Measurements from ENCODE around the gene NFYC.
A peak's percentile ranks its signal among the peaks of the same experiment; 100 is the strongest.

NFYC gene

DNA sequence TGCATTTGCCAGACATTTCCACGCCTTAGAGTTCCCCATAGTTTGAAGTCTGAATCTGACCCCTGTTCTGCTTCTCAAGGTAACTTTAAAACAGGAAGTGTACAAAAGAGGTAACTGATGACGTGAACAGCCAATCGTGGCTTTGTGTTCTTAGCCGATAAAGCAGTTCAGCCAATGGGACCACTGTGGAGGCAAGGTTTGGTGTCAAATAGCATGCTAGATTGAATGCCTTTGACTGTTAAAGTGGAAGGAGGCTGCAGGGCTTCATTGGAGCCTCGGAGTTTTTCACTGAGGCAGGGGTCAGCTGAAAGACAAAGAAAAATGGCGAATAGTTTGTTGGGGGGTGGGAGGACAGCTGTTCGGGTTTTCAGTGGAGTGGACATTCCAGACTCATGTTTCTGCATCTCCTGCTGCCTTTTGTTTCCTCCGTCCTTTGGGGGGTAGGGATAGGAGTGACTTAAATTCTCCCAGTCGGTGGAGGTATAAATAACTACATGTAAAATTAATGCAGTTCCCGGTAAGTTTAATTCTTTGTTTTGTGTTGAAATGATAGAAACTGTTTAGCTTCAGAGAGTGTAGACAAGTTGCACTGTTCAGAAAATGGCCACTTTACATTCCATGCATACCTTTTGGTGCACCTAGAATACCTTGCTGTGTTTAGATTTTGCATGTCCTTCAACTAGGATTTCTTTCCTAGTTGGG lies 17.7 kb downstream of the NFYC start:
- peak; percentile 73 for DNase-seq (ENCODE audit: low spot score)

DNA sequence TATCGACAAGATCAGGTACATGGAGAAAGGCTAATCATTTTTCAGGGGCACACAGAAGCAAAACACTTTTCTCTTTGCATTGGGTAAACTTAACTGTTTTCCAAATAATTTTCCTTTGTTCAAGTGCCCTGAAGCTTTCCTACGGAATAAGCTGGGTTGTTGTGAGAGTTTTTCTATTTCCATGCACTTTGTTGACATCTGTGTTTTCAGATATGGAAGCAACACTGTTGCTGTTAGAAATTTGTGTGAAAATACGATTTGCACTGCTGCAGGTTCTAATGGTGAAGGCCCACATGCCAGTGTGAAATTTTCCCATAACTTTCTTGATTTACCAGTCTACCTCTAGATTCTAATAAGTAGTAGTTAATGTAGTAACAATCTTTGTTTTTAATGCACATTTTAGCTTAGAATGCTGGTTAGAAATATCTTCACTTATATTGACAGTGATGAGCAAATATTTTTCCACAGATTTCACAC lies 18.3 kb downstream of the NFYC start:
- TF ChIP-seq, protein P1, sequence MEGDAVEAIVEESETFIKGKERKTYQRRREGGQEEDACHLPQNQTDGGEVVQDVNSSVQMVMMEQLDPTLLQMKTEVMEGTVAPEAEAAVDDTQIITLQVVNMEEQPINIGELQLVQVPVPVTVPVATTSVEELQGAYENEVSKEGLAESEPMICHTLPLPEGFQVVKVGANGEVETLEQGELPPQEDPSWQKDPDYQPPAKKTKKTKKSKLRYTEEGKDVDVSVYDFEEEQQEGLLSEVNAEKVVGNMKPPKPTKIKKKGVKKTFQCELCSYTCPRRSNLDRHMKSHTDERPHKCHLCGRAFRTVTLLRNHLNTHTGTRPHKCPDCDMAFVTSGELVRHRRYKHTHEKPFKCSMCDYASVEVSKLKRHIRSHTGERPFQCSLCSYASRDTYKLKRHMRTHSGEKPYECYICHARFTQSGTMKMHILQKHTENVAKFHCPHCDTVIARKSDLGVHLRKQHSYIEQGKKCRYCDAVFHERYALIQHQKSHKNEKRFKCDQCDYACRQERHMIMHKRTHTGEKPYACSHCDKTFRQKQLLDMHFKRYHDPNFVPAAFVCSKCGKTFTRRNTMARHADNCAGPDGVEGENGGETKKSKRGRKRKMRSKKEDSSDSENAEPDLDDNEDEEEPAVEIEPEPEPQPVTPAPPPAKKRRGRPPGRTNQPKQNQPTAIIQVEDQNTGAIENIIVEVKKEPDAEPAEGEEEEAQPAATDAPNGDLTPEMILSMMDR (IDR thresholded peaks at IDR 0.05; ENCODE audit: extremely low read depth, missing control alignments) = no peak
- DNase-seq (ENCODE audit: low spot score) = no peak

More for the DNA sequence above, 17.7 kb downstream of the NFYC start:
- TF ChIP-seq, protein P1 (IDR thresholded peaks at IDR 0.05; ENCODE audit: extremely low read depth, missing control alignments) = no peak

DNA sequence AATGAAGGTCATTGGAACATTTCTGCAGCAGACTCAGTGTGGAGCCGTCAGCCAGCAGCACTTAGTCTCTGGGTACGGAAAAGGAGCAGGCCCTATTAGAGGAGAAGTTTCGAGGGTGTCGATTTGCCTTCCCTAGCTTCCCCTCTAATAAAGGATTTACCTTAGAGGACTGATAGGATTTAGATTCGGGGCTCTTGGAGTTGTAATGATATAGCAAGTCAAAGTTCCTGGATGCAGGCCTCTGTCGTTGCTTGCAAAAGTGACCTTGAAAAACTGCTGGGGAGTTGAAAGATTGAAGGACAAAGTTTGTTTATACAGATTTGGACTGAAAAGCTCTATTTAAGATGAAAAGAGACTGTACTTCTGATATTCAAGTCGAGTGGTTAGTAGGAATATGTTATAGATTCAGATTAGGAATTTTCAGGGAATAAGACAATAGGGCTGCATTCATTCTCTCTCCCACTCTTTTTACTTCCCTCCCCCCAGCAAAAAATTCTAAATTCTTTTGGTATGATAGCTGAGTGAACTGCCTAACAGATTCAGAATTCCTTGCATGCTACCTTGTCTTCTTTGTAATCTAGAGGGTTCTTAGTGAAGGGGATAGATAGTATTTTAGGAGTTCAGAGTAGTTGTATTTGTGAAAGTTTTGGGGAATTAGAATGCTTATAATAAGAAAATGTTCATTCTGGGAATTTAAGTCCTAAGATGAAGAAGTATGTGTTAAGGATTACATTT lies 19.2 kb downstream of the NFYC start:
- TF ChIP-seq, protein P1 (IDR thresholded peaks at IDR 0.05; ENCODE audit: extremely low read depth, missing control alignments) = no peak
- no peak for DNase-seq (ENCODE audit: low spot score)

DNA sequence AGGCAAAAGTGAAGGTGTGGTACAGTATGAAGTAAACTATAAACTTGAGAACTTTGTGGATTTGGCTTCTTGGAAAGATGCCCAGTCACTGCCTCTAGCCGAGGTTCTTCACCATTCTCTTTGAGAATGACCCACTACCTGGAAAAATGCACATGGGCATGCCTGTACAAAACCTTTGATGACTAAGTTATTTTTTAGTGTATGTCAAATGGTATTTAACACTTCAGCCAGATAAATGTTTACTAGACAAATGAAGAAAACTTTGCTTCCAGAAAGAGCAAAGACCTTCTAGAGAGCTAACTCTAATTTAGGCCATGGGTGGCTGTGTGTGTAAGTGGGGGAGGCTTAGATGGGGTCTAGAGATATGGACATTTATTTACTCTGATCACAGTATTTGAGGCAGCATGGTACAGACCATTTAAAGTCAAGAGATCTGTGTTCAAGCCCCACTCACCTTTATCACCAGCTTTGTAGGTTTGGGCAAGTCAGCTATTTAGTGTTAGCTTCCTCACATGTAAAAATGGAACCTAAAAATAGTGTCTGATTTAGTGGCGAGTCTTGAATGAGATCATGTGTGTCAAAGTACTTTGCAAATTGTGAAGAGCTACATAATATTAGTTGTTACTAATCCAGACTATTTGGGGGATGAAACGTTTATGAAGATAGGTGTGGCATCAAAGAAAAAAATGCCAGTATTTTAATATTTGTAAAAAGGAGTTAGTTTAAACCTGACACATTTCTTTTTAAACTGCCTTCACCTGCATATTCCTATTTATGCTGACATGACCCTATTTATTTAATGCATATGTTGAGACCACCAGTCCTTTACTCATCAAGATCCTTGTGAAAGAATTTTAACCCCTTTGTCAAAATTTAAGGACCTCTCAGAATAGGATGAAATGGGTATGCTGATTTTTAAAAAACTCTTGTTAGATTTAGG lies 20.2 kb downstream of the NFYC start:
- no peak for DNase-seq (ENCODE audit: low spot score)
- TF ChIP-seq, protein P1 (IDR thresholded peaks at IDR 0.05; ENCODE audit: extremely low read depth, missing control alignments) = no peak

DNA sequence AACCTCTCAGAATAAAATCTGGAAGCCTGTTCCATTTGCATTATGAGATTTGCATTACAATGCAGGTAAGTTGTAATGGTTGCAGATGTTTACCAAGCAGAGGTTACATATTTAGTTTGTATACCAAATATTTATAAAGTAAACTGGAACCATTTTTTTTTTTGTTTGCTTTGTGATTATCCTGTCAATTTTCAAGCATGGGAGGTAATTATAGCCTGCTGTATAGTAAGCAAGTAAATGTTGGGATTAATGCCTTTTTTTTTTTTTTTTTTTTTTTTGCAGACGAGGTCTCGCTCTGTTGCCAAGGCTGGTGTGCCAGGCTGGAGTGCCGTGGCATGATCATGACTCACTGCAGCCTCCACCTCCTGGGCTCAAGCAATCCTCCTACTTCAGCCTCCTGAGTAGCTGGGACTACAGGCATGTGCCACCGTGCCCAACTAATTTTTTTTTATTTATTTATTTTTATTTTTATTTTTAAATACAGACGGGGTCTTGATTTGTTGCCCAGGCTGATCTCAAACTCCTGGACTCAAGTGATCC lies 21.0 kb downstream of the NFYC start:
- TF ChIP-seq, protein P1 (IDR thresholded peaks at IDR 0.05; ENCODE audit: extremely low read depth, missing control alignments) = no peak
- no peak for DNase-seq (ENCODE audit: low spot score)

DNA sequence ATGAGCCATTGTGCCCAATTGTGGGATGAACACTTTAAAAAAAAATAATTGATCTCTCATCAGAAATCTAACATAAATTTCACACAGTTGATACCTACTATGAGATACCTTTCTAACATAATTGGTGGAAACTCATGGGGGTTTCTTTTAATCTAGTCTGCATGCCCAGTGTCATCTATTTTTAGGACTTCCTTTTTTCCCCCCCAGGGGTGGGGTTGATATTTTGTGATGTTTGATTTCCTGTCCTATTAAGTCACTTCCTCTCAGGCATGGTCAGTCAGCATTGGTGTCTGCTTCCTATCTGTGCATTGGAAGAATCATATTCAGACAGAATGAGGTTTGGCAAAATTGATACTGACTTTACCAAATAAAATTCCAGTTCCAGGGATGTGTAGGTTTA lies 21.5 kb downstream of the NFYC start:
- peak; percentile 23 for DNase-seq (ENCODE audit: low spot score)
- TF ChIP-seq, protein P1 (IDR thresholded peaks at IDR 0.05; ENCODE audit: extremely low read depth, missing control alignments) = no peak

Data from GM20000 (cell line).